Measurements from ENCODE around the gene ANKRD63.

ANKRD63 gene

DNA sequence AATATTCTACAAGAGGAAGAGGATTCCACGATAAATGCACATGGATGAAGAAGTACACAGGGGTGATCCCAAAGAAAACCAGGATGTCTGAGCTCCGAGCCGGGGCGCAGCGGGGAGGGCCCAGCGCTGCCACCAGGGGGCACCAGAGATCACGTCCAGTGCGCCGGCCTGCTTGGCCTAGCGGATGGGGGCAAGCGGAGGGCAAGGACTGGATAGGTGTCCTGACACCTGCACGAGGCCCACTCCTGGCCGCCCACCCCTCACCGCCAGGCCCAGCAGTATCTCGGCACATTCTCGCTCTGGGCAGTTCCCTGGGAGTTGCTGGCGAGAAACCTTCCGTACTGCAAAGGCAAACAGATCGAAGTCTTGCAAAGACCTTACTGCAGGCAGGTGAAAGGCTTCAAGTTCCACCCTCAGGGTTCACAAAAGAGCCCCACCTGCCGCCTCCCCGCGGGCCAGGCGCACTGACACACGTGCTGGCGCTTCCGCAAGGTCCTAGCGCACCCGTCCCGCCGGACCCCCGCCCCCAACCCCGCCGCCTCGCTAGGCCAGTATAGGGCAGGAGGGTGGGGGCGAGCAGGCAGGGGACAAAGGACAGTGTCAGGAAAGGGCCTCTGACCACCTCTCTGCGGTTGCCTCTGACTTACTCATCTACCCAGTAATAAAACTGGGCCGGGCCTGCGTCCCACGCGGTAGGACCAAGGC lies 3.3 kb downstream of the ANKRD63 start:
- FAIRE-seq: no peak

DNA sequence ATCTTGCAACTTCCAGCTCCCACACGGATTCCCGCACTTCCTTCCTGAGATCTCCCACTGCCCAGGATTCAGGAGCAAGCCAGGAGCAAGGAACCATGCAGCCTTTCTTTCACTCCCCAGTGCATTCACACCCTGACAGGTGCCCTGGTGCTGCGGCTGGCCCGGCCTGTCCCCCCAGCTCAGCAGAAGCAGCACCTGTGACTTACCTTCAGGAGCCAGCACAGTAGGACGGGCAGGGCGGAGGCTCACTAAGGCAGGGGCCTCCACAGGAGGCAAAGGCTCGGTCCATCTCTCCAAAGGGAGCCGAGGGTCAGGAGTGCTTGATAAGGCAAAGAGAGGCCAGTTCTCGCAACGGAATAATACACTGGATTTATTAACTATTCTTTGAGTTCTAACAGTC lies 4.8 kb downstream of the ANKRD63 start:
- FAIRE-seq: no peak

DNA sequence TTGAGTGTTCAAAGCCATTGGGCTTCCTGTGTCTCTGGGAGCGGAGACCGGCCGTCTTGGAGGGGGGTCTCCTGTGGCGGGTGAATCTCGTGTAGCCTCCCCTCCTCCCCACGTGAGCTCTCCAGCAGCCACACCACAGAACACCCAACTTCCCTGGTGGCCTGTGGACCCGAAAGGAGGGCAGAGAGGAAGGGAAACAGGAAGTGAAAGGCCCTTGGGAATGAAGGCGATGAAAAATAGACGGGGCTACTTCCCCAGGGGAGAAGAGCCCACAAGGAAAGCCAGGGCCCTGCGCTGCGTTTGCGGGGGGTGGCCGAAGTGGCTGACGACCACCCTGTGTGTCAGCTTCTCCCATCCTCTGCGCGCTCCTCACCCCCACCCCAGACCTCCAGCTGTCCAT lies 5.4 kb downstream of the ANKRD63 start:
- no peak for FAIRE-seq

DNA sequence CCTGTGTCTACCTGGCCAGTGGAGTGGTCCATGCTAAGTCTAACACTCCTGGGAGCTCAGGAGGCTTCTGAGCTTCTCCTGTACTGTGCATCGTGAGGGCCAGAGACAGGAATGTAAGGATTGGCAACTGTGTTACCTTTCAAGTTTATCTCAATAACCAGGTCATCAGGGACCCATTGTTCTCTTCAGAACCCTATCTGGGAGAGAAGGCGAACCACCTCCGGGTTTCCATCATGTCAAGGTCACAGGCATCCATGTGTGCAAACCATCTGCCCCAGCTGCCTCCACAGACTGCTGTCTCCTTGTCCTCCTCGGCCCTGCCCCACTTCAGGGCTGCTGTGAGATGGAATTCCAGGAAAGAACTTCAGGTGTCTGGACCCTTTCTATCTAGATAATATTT lies 5.9 kb downstream of the ANKRD63 start:
- FAIRE-seq: no peak

DNA sequence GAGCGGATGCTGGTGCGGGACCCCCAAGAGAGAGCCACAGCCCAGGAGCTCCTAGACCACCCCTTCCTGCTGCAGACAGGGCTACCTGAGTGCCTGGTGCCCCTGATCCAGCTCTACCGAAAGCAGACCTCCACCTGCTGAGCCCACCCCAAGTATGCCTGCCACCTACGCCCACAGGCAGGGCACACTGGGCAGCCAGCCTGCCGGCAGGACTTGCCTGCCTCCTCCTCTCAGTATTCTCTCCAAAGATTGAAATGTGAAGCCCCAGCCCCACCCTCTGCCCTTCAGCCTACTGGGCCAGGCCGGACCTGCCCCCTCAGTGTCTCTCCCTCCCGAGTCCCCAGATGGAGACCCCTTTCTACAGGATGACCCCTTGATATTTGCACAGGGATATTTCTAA lies 6.9 kb downstream of the ANKRD63 start:
- no peak for FAIRE-seq

DNA sequence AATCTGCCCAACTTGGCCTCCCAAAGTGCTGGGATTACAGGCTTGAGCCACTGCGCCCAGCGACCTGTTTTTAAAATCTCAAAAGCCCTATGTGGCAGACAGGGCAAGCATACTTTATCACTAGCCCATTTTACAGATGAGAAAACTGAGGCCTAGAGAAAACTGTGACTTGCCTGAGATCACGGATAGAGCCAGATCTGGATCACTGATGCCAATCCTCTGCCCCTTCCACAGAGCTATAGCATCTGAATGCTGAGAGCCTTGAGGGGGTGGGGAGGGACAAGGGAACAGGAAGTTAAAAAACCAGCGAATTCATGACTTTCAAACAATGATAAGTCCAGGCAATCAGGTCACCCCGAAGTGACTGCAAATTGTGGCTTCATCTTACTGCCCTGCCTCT lies 7.3 kb downstream of the ANKRD63 start:
- FAIRE-seq: no peak

DNA sequence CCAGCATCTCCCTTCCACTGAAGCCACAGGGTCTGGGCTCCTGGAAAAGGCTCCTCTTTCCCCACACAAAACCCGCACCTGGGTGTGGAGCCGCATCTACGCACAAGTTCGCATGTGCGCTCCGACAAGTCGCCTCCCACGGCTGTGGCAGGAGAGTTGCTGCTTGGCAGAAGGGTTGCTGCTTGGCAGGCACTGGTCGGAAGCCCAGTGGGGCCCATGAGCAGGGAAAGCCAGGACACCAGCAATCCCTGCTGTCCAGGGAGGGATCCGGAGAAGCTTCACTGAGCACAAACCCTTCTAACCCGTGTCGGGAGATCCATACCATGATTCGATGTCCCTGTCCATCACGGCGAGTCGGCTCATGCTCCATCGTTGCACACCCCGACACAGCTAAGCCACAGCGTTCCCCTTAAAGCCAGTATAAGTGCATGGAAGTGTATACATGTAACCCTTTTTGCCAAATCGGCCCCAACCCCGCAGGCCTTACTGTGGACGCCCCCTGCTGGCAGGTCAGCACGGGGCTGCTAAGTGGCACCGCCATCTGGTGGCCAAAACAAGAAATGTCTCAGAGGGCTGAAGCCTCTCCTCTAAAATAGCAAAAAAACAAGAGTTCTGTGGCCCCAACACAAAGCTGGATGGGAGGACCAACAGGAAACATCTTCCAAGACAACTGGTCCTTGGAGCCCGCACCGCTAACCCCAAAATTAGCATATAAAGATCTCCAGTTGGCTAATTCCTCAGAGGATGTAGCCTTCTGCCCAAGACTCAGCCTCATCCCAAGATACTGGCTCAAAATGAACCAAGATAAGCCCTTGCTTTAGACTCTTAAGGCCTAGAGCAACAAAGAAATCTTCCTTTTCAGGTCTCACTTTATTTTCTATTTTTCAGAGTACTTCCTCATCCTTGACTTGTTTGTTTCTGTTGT lies 8.3 kb downstream of the ANKRD63 start:
- FAIRE-seq: no peak

DNA sequence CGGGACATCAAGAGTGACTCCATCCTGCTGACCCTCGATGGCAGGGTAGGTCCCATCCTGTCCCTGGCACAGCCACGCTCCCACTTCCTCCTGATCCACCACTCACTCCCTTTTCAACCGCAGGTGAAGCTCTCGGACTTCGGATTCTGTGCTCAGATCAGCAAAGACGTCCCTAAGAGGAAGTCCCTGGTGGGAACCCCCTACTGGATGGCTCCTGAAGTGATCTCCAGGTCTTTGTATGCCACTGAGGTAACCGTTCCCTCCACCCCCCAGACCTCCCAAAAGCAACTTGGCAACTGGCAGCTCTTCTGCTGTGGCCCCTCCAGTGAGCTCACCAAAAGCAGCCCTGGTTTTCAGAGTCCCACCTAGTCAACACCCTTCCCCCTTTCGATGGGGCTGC lies 9.4 kb downstream of the ANKRD63 start:
- FAIRE-seq: no peak

DNA sequence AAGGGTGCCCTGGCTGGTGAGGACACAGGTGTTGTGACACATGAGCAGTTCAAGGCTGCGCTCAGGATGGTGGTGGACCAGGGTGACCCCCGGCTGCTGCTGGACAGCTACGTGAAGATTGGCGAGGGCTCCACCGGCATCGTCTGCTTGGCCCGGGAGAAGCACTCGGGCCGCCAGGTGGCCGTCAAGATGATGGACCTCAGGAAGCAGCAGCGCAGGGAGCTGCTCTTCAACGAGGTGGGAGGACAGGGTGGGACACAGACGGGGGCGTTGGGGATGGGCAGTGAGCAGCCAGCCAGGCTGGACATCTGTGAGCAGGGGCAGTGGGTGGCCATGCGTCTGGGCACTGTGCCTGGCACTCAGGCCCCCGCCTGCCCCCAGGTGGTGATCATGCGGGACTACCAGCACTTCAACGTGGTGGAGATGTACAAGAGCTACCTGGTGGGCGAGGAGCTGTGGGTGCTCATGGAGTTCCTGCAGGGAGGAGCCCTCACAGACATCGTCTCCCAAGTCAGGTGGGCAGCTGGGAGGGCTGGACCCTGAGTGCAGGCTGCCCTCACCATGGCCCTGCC lies 10.3 kb downstream of the ANKRD63 start:
- no peak for FAIRE-seq

DNA sequence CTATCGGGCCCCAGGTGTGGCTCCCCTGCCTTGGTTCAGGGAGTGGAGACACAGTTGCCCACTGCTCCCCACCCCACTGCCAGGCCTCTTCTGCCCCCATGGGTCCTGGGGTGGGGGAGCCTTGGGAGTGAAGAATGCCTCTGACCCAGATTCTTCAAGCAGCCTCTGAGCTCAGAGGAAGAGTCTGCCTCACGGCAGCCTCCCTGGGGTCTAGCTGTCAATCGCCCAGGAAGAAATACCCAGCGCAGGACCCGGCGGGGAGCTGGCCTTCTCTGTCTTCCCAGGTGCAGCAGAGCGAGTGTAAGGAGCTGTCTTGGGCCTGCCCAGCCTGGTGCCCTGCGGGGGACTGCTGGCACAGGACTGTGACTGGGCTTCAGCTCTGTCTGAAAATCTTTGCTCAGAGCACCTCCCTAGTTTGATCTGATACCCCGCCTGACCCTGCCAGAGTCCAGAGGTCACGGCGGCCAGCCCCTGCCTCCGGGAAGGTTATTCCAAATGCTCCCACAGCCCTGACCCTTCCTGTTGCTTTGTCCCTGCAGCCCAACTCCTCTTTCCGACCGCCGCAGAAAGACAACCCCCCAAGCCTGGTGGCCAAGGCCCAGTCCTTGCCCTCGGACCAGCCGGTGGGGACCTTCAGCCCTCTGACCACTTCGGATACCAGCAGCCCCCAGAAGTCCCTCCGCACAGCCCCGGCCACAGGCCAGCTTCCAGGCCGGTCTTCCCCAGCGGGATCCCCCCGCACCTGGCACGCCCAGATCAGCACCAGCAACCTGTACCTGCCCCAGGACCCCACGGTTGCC lies 11.0 kb downstream of the ANKRD63 start:
- no peak for FAIRE-seq

DNA sequence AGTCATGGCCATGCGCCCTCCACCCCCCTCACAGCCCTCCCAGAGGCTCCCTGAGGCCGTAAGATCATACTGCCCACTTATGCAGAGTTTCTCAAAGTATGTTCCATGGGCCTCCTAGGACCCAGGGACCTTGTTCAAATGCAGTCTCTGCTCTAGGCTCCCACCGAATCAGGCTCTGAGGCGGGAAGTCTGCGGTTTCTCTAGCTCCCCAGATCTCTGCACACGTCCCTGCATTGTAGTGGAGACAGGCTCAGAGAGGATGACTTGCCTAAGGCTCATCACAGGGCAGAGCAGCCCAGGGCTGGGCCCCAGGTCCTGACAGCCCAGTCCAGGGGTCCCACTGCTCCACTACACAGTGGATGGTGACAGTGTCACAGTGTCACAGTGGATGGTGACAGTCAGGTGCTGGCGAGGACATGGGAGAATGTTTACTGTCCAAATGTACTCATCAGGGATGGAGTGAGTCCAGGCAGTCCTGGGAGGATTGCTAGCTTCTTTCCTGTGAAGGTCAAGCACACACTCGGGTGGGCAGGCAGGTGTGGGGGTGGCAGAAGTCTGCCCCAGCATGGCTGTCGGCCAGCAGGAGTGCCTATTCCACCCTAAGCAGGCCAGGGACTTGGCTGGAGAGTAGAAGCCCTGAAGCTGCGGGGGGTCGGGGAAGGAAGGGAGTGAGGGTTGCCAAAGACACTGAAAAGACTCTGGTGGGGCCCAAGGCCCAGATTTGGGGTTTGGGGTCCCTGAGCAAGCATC lies 12.4 kb downstream of the ANKRD63 start:
- FAIRE-seq: no peak

DNA sequence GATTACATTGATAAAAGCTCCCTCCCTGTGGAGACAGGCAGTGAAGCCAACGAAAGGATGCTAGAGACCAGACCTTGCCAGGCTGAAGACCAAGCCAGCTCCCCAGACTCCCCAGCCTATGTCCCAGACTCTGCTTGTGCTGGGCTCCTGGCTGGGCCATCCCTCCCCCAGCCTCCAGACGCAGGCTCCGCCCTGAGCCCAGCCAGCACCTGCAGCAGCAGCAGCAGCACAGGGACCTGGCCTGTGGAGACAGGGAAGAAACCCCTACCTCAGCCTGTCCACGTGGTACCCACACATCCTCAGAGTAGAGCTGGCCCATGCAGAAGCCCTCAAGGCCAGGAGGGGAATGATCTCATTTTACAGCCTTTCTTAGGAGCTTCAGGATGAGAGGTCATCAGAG lies 13.3 kb downstream of the ANKRD63 start:
- FAIRE-seq: no peak

DNA sequence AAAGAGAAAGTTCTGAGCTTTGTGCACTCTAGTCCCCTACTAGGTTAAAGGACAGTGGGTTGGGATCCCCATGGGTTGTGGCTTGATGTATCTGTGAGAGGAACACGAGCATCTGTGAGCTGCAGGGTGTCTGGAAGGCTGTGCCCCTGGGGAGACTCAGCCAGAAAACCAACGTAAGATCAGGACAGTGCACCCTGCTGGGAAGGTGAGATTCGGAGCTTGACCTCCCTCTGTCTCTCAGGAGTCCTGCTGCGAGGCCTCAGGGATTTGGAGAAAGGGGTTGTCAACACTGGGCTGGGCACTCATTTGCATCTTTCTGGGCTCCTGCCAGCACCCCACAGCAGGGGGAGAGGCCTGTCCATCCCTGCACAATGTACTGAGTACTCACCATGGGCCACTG lies 15.2 kb downstream of the ANKRD63 start:
- FAIRE-seq: no peak

DNA sequence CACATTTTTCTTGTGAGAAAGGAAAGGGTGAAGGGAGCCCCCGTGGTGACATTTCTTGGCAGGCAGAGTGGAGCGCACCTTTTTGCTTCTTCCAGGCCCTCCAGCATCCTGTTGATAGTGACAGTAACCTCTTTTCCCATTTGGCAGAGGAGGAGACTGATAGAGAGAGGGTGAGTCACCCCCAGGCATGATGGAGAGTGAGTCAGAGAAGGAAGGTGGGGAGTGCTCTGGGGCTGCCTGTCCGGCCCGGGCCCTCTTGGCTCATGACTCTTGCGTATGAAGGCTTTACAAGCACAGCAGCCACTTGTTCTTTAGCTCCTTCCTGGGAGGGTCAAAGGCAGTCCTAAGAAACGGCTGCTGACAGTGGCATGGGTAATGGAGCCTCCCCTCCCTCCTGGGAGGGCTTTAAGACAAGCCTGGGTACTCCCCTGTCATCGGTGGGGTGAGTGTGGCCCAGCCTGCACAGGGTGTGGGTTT lies 16.0 kb downstream of the ANKRD63 start:
- FAIRE-seq: no peak

DNA sequence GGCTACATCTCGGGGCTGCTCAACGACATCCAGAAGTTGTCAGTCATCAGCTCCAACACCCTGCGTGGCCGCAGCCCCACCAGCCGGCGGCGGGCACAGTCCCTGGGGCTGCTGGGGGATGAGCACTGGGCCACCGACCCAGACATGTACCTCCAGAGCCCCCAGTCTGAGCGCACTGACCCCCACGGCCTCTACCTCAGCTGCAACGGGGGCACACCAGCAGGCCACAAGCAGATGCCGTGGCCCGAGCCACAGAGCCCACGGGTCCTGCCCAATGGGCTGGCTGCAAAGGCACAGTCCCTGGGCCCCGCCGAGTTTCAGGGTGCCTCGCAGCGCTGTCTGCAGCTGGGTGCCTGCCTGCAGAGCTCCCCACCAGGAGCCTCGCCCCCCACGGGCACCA lies 17.0 kb downstream of the ANKRD63 start:
- FAIRE-seq: no peak

DNA sequence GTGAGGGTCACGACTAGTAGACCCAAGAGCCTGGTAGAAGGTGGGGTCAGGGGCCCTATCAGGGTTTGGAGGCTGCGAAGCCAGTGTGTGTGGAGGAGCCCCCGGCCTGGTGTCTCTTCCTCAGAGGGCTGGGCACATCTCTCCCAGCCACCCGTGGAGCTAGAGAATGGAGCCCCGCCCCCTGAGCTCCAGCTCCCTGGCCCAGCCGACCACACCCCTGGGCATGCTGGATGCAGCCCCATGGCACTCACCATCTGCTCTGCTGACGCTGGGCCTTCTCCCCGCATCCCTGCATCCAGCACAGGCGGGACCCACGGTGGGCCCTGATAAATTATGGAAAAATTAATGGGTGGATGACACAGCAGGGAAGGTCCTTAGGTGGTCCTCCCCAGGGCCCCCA lies 17.5 kb downstream of the ANKRD63 start:
- FAIRE-seq: no peak

DNA sequence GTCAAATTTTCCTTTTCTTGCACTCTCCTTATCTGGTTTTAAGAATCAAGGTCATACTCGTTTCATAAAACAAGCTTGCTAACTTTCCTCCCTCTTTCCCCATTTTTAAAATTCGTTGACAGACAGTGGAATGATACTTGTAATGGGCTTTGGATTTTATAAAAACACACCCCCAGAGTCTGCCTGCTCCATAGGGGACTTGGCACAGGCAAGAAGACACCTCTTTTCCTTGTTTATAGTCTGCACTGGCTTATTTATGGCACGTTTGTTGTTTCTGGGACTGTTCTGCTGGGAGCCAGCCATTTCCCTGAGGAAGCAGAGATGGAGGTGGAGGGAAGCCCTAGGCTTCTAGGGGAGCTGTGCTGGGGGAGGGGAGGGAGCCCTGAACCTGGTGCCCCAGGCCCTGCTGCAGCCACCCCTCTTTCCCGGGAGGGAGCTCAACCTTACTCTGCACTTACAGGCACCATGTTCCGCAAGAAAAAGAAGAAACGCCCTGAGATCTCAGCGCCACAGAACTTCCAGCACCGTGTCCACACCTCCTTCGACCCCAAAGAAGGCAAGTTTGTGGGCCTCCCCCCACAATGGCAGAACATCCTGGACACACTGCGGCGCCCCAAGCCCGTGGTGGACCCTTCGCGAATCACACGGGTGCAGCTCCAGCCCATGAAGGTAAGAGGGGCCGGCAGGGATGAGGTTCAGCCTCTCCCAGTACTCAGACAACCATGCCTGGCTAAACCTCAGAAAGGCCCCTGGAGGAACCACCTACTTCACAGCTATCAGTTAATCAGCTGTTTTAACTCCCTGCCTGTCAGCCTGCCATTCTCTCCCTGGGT lies 18.3 kb downstream of the ANKRD63 start:
- FAIRE-seq: no peak

DNA sequence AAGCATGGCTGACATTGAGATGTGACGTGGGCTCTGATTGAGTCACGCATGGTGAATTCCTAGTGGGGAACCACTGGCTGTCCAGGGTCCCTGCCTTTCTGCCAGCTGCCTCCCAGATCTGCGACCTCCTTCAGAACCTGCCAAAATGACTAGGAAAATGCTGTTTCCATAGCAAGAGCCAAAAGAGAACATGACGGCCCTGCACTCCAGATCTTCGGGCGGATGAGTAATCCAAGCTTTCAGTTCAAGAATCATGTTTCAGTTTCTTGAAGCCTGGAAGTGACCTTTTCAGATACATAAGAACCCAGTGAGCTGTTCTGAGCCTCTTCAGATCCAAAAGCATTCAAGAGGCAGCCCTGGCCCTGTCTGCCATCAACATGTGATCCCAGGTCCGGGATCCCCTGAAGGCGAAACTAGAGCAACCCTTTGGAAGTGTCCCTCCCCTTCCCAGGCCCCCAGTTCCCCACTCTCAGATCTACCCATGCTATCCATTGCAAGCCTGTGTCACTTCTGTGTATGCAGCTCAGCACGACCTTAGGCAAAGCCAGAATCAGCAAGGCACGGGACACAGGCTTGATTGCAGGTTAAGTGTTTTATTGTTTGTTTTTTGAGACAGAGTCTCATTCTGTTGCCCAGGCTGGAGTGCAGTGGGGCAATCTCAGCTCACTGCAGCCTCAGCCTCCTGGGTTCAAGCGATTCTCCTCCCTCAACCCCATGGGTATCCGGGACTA lies 19.7 kb downstream of the ANKRD63 start:
- no peak for FAIRE-seq

DNA sequence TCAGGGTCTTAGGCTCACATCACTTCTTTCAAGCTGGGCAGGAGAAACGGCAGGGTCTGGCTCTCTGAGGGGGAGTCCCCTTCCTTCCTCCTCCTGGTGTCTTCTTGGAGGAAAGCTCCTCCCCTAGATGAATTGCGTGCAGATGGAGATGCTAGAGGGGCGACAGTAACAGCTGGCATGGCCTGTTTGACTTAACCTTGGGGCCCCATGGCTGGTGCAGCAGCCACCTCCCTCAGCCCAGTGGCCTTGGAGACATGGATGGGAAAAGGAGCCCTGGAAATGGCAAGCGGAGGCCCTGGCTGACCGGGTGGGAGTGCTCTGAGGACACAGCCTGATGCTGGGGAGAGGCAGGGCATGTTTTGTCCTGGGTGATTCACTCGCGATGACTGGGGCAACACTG lies 23.8 kb downstream of the ANKRD63 start:
- no peak for FAIRE-seq

DNA sequence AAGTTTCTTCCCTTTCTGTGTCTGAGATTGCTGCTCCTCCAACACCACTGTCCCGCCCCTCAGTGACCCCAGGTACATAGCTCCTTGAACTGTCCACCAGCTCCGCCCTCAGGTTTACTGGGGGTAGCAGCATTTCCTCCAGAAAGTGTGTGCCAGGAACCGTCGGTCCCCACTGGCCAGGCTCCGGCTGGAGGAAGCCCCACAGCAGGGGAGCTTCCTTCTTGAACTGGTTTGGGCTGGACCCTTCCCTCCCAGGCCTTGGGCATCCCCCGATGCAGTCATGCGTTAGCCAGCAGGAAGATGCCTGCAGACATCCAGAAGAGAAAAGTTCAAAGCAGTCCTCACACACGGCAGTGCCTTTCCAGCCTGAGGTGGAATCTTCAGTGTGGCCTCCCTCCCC lies 24.3 kb downstream of the ANKRD63 start:
- FAIRE-seq: no peak

All from endometrium (tissue), 2 donors.